Calu3 (cell line): ENCODE results near the gene UCN2. TPM values are rescaled to one million over a fixed set of nuclear protein-coding genes. Genes with fewer than 3 reads are reported as not detected.

Experiments used
- BruUV-seq: library from RNA; stranded (reverse); fragments of 400-500 nt; replicated peaks from 2 replicates; lab custom pipeline; 2021; lab: Mats Ljungman, UMichigan
- CTCF ChIA-PET: fragments of 300-600 bp; sonication (Branson Sonifier 250); formaldehyde crosslinking; loops from one replicate; lab custom pipeline; 2022; ENCODE audit warnings: antibody characterized with exemption; lab: Charles Lee
- DNase-seq: peaks from one replicate; pipeline ENCODE4 v3.0.0; 2022
- H3K27ac Mint-ChIP-seq: one replicate; pipeline ENCODE4 v1.8.0; 2022; ENCODE audit warnings: mixed read lengths; ENCODE audit not compliant: unreplicated experiment
- H3K27me3 Mint-ChIP-seq: one replicate; pipeline ENCODE4 v1.8.0; 2022; ENCODE audit warnings: mixed read lengths; ENCODE audit not compliant: unreplicated experiment
- H3K36me3 Mint-ChIP-seq: one replicate; pipeline ENCODE4 v1.8.0; 2022; ENCODE audit warnings: mild to moderate bottlenecking, moderate library complexity, mixed read lengths; ENCODE audit not compliant: insufficient read depth, unreplicated experiment
- H3K4me1 Mint-ChIP-seq: one replicate; pipeline ENCODE4 v1.8.0; 2022; ENCODE audit warnings: mild to moderate bottlenecking, low read depth, mixed read lengths; ENCODE audit not compliant: unreplicated experiment
- H3K4me3 Mint-ChIP-seq: one replicate; pipeline ENCODE4 v1.8.0; 2022; ENCODE audit warnings: mild to moderate bottlenecking, low read depth, moderate library complexity, mixed read lengths; ENCODE audit not compliant: unreplicated experiment
- H3K9me3 Mint-ChIP-seq: one replicate; pipeline ENCODE4 v1.8.0; 2022; ENCODE audit warnings: low read depth, mixed read lengths; ENCODE audit not compliant: unreplicated experiment
- intact Hi-C: fragments of 100-400 bp; cut with micrococcal nuclease; formaldehyde crosslinking; loops from one replicate; pipeline ENCODE4 v1.10.0; 2022; ENCODE audit not compliant: unreplicated experiment
- total RNA-seq: library from RNA; stranded (reverse); gene quantifications from 2 replicates; pipeline ENCODE4 v1.2.3, GENCODE V29; 2022
- TF ChIP-seq, protein P1 (sequence below): fragments of 200-600 bp; IDR thresholded peaks from one replicate; pipeline ENCODE4 v1.8.0; 2022; ENCODE audit warnings: antibody characterized with exemption; ENCODE audit not compliant: unreplicated experiment

The UCN2 gene
- total RNA-seq, 1 experiment from 2014 or later = 0.94 TPM

DNA sequence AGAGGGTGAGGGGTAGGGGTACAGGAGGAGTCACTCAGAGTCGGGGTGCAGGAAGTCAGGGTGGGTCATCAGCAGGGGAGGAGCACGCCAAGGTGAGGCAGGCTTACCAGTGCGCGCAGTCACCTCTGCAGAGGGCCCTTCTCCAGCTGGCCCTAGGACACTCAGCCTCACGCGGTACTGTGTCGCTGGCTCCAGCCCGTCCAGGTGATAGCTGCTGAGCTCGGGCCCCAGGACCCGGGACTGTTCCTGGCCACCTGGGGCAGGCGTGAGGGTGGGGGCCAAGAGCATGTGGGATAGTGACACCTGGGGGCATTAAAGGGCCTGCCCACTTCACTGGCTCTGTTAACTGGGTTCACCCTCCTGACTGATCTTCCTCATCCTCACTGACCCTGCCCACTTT lies 24.1 kb upstream of the UCN2 start:
- no TSS peak for BruUV-seq
- CTCF ChIA-PET = no interaction called here
- Mint-ChIP-seq H3K4me1 (no peaks in the 10 kb centered on the region), H3K4me3 (no peak overlapping the region), H3K36me3 (no peaks in the 10 kb centered on the region), H3K27me3 (peaks cover 12% of the 10 kb centered on the region), H3K27ac (no peak overlapping the region), H3K9me3 (no peaks in the 10 kb centered on the region)
- intact Hi-C loops = no loop called here
- DNase-seq = no peak
- TF ChIP-seq, protein P1, sequence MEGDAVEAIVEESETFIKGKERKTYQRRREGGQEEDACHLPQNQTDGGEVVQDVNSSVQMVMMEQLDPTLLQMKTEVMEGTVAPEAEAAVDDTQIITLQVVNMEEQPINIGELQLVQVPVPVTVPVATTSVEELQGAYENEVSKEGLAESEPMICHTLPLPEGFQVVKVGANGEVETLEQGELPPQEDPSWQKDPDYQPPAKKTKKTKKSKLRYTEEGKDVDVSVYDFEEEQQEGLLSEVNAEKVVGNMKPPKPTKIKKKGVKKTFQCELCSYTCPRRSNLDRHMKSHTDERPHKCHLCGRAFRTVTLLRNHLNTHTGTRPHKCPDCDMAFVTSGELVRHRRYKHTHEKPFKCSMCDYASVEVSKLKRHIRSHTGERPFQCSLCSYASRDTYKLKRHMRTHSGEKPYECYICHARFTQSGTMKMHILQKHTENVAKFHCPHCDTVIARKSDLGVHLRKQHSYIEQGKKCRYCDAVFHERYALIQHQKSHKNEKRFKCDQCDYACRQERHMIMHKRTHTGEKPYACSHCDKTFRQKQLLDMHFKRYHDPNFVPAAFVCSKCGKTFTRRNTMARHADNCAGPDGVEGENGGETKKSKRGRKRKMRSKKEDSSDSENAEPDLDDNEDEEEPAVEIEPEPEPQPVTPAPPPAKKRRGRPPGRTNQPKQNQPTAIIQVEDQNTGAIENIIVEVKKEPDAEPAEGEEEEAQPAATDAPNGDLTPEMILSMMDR = no peak

DNA sequence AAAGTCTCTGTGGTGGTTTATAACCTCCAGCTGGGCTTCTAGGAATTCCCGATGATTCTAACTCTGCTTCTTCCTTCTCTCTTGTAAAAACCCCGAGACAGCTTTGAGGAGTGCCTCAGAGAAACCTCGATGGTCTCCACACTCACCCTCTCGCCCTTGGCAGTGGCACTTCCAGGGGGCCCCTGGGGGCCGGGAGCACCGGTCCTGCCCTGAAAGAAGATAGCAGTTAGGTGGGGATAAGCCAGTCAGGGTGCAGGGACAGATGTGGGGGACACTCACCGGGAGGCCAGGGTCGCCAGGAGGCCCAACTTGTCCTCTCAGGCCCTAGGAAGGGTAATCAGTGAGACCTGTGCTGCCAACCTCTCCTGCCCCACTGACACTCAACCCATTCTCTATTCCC lies 21.8 kb upstream of the UCN2 start:
- intact Hi-C loops = no loop called here
- no peak for DNase-seq
- TF ChIP-seq, protein P1 = no peak
- CTCF ChIA-PET = interaction anchor here (0.9 kb wide), 1 partner anchor 10 kb away, joined by 3 read pairs; no protein-coding TSS in a partner anchor
- no TSS peak for BruUV-seq
- H3K27ac Mint-ChIP-seq = no peak overlapping the region
- no peaks in the 10 kb centered on the region for H3K4me1 Mint-ChIP-seq
- no peak overlapping the region for H3K4me3 Mint-ChIP-seq
- no peaks in the 10 kb centered on the region for H3K36me3 Mint-ChIP-seq
- peaks cover 2% of the 10 kb centered on the region for H3K27me3 Mint-ChIP-seq
- H3K9me3 Mint-ChIP-seq = no peaks in the 10 kb centered on the region

- TF ChIP-seq, protein P1 = no peak
- no peaks in the 10 kb centered on the region for H3K4me1 Mint-ChIP-seq
- no peaks in the 10 kb centered on the region for H3K9me3 Mint-ChIP-seq
- no TSS peak for BruUV-seq
- H3K27ac Mint-ChIP-seq = no peak overlapping the region
- H3K4me3 Mint-ChIP-seq = no peak overlapping the region
- DNase-seq = no peak
- intact Hi-C loops = no loop called here
- no peaks in the 10 kb centered on the region for H3K36me3 Mint-ChIP-seq
- H3K27me3 Mint-ChIP-seq = no peaks in the 10 kb centered on the region
- CTCF ChIA-PET = interaction anchor here (0.9 kb wide), 1 partner anchor 11 kb away, joined by 3 read pairs; no protein-coding TSS in a partner anchor
Measured at GRCh38 chr3:48584836-48585235, 21.3 kb upstream of the UCN2 start.

DNA sequence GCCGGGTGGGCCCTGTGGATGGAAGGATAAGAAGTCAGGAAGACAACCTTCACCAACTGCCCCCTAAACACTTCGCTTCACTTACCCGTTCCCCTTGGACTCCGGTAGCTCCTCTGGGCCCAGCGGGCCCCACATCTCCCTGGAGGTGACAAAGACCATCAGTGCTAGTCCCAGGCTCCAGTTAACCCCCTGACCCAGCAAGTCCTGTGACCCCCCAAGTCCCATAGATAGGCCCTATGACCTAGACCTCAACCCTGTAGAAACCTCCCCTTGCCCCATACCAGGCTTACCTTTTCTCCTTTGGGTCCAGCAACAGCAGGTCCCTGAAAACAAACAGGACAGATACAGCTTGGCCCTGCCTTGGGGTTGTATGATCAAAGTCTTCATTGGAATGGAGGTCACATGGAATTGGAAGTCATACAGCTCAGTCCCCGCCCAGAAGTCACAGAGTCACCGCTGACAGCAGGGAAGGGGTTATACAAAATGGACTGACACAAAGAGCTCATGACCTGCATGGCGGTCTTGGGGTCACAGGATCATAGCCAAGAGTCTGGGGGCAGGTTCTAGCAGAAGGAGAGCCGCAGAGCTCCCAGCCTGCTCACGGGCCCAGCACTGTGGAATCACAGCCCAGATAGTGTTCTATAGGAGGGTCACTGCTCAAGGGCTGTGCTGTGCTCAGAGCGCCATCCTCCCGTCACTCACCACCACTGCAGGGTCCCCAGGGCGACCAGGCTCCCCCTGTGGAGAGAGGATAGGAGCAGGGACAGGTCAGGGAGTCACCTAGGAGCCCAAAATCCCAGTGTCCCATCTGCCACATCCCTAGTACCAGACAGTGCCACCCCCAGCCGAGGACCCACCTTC lies 18.3 kb upstream of the UCN2 start:
- H3K9me3 Mint-ChIP-seq = no peaks in the 10 kb centered on the region
- TF ChIP-seq, protein P1 = no peak
- H3K4me3 Mint-ChIP-seq = no peak overlapping the region
- no TSS peak for BruUV-seq
- DNase-seq = no peak
- CTCF ChIA-PET = interaction anchor here (0.6 kb wide), 1 partner anchor 335 kb away, joined by 3 read pairs; no protein-coding TSS in a partner anchor
- H3K4me1 Mint-ChIP-seq = no peaks in the 10 kb centered on the region
- intact Hi-C loops = no loop called here
- no peaks in the 10 kb centered on the region for H3K36me3 Mint-ChIP-seq
- no peaks in the 10 kb centered on the region for H3K27me3 Mint-ChIP-seq
- no peak overlapping the region for H3K27ac Mint-ChIP-seq
